H4 (cell line): ENCODE data around the gene UBXN1. TPM values are rescaled to one million over a fixed set of nuclear protein-coding genes. Genes with fewer than 3 reads are reported as not detected.

Source experiments
- DNase-seq: peaks from one replicate; pipeline ENCODE4 v3.0.0-alpha.2; 2015; ENCODE audit warnings: low spot score
- total RNA-seq: library from RNA; depleted of rRNA; stranded (reverse); fragments of >200 nt; shearing (Covaris generic); gene quantifications from 2 replicates; pipeline ENCODE4 v1.2.3, GENCODE V29; 2014; rRNA removed

The UBXN1 gene
- 93.7 and 110 TPM in 2 replicates for total RNA-seq

- peak; percentile 82 for DNase-seq
These were observed at the start of gene UBXN1 for GRCh38 chr11:62678770-62679696. Gene UBXN1 (minus strand): TSS chr11:62679073. CDS start chr11:62678923, 150 bp downstream.

- DNase-seq, result peak; percentile 84
These were observed 49.5 kb upstream of the UBXN1 start, which contains the start of gene TTC9C for GRCh38 chr11:62728171-62728988. Gene TTC9C (plus strand): TSS chr11:62728486. CDS start chr11:62728849, 363 bp downstream.

GRCh38 chr11:62727872-62728170 lies 48.9 kb upstream of the UBXN1 start:
- peak; percentile 96 for DNase-seq

- peak; percentile 99 for DNase-seq
These were observed 48.4 kb upstream of the UBXN1 start, which contains the start of gene HNRNPUL2 for GRCh38 chr11:62727165-62727871. Gene HNRNPUL2 (minus strand): TSS chr11:62727457. CDS start chr11:62727156, 301 bp downstream.

- DNase-seq, result no peak
These were observed 48.0 kb upstream of the UBXN1 start for GRCh38 chr11:62726915-62727164.

GRCh38 chr11:62726156-62726914 lies 47.5 kb upstream of the UBXN1 start:
- DNase-seq, result no peak

- DNase-seq, result no peak
These were observed 46.8 kb upstream of the UBXN1 start for GRCh38 chr11:62725646-62726045.

- DNase-seq, result no peak
These were observed 45.3 kb upstream of the UBXN1 start for GRCh38 chr11:62724171-62724570.

- no peak for DNase-seq
These were observed 43.1 kb upstream of the UBXN1 start for GRCh38 chr11:62721994-62722393.

- no peak for DNase-seq
These were observed 40.6 kb upstream of the UBXN1 start for GRCh38 chr11:62719302-62719978.

- no peak for DNase-seq
These were observed 37.9 kb upstream of the UBXN1 start for GRCh38 chr11:62716816-62717215.

GRCh38 chr11:62716206-62716605 lies 37.3 kb upstream of the UBXN1 start:
- DNase-seq, result no peak

GRCh38 chr11:62715150-62716130 lies 36.6 kb upstream of the UBXN1 start:
- no peak for DNase-seq

- no peak for DNase-seq
These were observed 34.5 kb upstream of the UBXN1 start for GRCh38 chr11:62713343-62713742.

GRCh38 chr11:62712861-62713260 lies 34.0 kb upstream of the UBXN1 start:
- DNase-seq, result no peak

GRCh38 chr11:62712276-62712812 lies 33.5 kb upstream of the UBXN1 start:
- DNase-seq, result no peak

GRCh38 chr11:62710001-62710345 lies 31.1 kb upstream of the UBXN1 start:
- no peak for DNase-seq

GRCh38 chr11:62709247-62710000 lies 30.6 kb upstream of the UBXN1 start:
- peak; percentile 97 for DNase-seq

- no peak for DNase-seq
These were observed 29.9 kb upstream of the UBXN1 start for GRCh38 chr11:62708793-62709192.
